GM21576 (cell line): Measurements from ENCODE around the gene XPC.
A peak's percentile ranks its signal among the peaks of the same experiment; 100 is the strongest.

ENCODE experiments used
- ATAC-seq: cut with Tn5 transposase; IDR thresholded peaks from one replicate; pipeline ENCODE4 v1.9.1; 2021; ENCODE audit warnings: mild to moderate bottlenecking, moderate library complexity; ENCODE audit not compliant: unreplicated experiment

The XPC gene

GRCh38 chr3:14135581-14135980 lies 42.8 kb downstream of the XPC start:
- ATAC-seq, result no peak

GRCh38 chr3:14134291-14134690 lies 44.1 kb downstream of the XPC start:
- ATAC-seq, result no peak

- no peak for ATAC-seq
Observed at GRCh38 chr3:14133876-14134275, 44.5 kb downstream of the XPC start.

DNA sequence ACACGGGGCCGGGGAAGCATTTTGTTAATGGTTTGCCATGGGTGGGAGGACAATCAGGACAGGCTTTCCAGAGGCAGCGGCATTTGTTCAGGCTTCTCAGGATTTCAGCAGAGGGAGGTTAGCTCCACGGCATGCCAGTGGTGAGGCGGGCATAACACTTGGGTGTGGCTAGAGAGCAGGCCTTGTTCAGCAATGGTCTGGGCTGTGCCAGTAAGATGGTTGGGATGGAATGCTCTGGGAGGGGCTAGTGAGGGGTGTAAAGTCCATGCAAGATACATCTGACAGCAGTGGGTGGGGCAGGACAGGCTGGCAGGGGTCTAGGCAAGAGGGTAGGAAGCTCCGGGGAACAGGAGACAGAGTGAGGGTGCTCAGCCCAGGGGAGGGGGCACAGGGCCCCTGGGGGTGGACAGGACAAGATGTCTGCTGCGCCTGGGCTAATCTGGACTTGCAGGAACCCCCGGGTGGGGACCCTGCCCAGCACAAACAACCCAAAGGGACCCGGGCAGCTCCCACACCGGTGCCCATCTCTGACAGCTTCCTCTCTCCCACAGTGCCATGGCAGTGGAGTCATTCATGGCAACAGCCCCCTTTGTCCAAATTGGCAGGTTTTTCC lies 45.1 kb downstream of the XPC start:
- no peak for ATAC-seq

DNA sequence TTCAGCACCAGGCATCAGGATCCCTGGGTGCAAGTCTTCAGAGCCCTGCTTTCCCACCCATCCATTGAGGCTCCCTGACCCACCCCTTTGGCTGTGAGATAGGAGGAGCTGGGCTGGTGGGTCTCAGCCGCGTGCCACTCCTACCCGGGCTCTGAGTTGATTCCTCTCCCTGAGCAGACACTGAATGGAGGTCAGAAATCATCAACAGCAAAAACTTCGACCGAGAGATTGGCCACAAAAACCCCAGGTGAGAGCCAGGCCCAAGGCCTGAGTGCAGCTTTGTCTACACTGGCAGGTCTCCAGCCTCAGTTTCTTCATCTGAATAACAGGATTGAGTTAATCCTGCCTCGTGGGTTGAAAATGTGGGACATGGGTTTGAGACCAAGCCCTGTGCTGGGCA lies 45.7 kb downstream of the XPC start:
- ATAC-seq, result no peak

- no peak for ATAC-seq
Observed at GRCh38 chr3:14132120-14132519, 46.3 kb downstream of the XPC start.

DNA sequence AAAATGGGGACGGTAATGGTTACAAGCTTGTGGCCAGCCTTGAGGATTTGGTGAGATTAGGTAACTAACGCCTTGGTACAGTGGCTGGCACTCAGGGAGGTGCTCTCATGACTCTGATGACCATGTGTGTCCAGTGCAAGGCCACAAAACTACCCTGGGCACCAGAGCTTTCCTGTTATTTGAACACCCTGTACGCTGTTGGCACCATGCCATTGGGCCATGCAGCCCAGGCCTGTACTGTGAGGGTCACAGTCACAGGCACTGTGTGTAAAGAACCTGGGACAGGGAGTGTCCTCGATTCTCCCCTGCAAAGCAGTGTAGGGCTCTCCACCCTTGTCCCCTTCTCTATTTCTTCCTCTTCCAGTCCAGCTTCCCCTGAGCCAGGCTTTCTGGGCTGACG lies 47.3 kb downstream of the XPC start:
- no peak for ATAC-seq

DNA sequence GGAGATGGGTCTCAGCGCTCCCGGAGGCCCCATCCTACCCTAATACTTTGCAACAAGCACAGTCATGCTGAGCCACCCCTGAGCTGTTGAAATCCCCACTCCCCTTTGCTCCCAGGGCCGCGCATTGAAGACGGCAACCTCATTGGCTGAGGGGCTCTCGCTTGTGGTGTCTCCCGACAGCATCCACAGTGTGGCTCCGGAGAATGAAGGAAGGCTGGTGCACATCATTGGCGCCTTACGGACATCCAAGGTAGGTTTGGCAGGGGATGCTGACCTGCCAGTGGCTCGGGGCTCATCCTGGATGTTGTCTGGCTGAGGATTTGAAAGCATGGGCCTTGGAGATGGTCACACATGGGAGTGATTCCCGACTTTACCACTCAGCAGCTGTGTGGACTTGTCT lies 47.7 kb downstream of the XPC start:
- ATAC-seq, result no peak

DNA sequence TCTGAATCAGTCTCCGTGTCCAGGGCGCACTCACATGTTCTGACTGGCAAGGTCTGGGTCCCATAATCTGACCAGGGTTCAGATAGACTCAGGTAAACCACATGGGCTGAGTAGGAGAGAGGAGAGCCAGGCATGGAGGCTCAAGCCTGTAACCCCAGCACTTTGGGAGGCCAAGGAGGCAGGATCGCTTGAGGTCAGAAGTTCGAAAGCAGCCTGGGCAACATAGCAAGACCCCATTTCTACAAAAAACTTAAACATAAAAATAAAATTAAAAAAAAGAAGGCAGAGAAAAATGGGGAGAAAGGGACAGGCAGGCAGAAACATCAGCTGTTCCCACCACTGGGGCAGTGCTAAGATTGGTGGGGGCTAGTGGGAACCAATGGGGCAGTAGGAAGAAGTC lies 48.2 kb downstream of the XPC start:
- no peak for ATAC-seq

DNA sequence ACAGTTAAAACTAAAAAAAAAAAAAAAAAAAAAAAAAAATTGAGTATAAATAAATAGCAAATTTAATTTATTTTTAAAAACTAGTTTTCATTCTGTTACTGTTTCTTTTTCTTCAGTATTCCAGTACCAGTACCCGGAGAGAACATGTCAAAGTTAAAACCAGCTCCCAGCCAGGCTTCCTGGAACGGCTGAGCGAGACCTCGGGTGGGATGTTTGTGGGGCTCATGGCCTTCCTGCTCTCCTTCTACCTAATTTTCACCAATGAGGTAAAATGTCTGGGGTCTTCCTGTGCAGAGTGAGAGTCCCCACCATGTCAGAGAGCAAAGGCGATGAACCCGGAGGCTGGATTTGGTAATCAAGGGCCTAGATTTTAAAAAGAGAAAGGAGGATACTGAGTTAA lies 49.1 kb downstream of the XPC start:
- no peak for ATAC-seq

DNA sequence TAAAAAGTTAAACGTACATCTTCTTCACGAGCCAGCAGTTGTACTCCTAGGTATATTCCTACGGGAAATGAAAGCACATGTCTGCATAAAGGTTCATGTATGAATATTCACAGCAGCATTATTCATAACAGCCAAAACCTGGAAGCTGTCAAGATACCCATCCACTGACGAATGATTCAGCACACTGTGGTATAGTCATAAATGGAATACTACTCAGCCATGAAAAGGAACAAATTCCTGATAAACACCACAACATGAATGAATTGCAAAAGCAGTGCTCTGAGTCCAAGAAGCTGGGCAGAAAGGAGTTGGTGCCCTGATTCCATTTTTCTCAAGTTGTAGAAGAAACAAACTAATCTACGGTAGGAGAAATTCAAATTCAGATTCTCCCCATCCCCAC lies 49.7 kb downstream of the XPC start:
- ATAC-seq, result no peak

- no peak for ATAC-seq
Observed at GRCh38 chr3:14127516-14128161, 50.8 kb downstream of the XPC start.

DNA sequence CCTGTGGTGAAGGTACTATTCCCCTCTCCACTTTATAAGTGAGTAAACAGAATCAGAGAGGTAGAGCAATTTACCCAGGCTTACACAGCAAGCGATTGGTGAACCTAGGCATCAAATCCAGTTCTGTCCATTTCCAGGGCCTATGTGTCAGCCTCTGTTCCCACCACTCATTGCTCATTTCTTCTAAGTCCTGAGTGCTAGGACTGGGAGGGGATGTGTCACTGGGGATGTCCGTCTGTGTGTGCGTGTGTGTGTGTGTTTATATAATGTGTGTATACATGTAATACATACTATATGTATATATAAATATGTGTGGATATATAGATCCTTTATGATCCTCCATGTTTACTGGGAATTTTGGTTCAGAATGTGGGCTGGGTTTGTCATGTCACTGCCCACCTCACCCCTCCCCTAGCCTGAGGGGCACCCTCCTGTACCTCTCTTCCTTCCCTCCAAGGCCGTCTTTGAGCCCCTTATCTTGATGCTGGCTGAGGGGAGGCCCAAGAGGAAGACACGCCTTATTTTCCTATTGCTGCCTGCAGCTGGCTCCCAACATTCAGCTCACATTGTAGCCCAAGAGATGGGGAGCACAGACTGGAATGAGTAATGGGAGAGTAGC lies 51.4 kb downstream of the XPC start:
- ATAC-seq, result no peak

DNA sequence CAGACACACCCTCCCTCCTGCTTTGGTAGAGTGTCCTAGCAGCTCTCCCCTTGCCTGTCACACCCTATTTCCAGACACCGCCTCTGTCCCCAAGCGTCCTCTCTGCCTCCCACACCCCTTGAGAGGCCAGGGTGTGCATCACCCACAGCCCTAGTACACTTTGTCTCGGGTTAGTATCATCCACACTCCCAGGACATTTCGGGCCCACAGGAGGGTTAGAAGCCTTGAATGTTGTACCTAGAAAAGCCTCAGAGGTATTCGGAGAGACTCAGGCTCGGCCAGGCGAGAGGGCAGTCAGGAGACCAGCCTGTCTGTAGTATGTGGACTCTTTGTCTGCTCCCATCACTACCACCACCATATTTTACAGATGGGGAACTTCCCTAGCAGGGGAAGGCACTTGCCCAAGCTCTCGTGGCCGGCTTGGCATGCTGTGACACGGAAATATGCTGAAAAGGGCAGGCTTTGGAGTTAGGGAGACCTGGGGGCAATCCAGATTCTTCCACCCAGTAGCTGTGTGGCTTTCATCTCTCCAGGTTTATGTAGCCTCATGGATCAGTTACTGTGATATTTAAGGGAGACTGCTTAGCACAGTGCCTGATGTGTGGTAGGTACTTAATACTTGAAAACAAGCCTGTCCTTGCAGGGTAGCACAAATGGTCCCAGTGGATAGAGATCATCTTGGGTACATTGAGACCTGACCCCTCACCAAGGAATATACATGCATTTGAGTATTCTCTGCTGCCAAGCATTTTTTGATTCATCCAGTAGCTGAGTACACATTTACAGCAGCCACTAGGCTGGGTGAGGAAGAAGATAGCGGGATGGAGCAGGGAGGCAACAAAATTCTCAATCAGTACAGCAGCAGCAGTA lies 52.1 kb downstream of the XPC start:
- ATAC-seq, result no peak

- ATAC-seq, result peak; percentile 23
Observed at GRCh38 chr3:14125193-14126016, 53.0 kb downstream of the XPC start.

DNA sequence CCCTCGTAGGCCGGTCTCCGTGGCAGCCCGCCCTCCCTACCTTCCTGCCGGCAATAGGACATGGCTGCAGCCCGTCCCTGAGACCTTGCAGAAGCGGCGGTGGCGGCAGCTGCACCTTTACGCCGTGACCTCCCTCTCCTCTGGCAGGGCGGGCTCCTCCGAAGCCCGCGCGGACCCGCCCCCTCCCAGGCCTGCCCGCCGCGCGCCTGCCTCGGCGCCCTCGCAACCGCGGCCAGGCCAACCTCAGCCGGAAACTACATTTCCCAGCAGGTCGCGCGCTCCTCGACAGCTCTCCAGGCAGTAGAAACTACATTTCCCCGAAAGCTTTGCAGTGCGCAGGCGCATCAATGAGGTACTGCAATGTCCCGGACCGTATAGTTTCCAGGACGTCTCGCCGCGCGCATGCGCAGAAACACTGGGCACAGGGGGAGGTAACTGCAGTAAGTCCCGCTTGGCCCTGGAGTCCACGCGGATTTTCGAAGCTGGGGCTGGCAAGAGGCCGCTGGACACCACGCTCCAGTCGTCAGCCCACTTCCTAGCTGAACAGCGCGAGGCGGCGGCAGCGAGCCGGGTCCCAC lies 53.7 kb downstream of the XPC start, which contains the start of the genes CHCHD4 and TMEM43:
TSS of gene CHCHD4 (minus strand) at position 256 of the 578 bp plus-strand sequence. CDS start at position 62, 194 bp downstream.
TSS of gene TMEM43 (plus strand) at position 438 of the 578 bp plus-strand sequence. CDS start 142 bp downstream, outside the sequence.
- peak; percentile 88 for ATAC-seq

DNA sequence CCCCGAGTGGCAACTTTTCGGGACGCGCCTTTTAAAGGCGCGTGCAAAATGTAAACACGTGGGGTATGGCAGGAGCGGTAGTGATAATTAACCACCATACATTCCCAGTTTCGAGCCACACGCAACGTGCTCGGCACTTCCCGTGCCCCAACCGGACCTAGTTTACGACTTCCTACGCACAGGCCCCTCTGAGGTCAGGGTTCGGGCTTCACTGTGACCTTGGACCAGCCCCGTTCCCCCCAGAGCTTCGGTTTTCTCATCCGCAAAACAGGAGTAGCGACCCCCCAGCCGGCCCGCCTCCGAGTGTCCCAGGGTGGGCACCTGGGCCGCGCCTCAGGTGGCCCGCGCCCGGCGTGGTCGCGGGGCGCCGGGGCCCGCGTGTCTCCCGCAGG lies 54.2 kb downstream of the XPC start:
- peak; percentile 33 for ATAC-seq

DNA sequence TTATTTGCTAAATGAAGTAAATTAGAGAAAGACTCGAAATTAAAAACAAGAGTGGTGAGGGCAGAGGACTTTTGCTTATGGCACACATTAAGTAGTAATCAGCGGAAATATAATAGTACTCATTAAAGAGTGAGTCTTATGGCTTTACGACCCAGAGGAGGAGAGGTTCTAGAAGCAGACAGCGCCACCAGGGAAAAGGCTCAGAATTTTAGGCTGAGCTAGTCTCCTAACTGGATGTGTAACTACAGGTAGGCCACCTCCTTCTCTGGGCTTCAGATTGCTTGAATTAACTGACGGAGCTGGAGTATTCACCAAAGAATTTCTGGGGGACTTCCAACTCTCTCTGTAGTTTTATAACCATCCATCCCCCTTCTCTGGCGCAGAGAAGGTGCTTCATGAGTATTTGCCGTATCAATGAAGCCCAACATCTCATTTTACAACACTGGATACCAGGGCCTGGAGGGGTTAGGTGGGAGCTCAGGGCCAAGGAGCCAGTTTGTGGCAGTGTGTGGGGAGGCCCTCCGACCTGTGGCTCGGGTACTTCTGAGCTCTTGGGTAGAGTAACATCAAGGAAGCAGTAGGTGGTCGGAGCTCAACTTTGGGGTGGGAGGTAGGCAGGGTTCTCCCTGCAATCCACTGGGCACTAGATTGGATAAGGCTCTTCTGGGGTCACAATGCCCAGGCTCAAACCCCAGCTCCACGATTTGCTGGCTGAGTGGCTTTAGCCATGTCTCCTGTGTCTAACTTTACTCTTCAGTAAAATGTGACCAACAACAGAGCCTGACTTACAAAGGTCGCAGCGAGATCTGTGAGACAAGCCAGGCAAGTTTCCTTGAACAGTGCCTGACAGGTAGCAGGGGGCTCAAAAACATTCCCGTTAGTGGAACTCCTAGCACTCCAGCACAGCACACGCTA lies 54.8 kb downstream of the XPC start:
- no peak for ATAC-seq

GRCh38 chr3:14122301-14122700 lies 56.1 kb downstream of the XPC start:
- ATAC-seq, result no peak
